Nephron progenitor cell (in vitro differentiated cells): ENCODE measurements around the gene TOR1AIP2.
"Not testable (repeated sequence)": the region's sequence is repeated elsewhere in the genome, so short reads cannot be mapped to it uniquely, and the experiment has no call there.

Experiments used
- DNase-seq: peaks from one replicate; pipeline ENCODE4 v3.0.0; 2021
- H3K27ac Mint-ChIP-seq: 2 replicates; pipeline ENCODE4 v1.8.0; 2021; ENCODE audit warnings: mild to moderate bottlenecking, moderate library complexity, mixed read lengths
- H3K27me3 Mint-ChIP-seq: 2 replicates; pipeline ENCODE4 v1.8.0; 2021; ENCODE audit warnings: mild to moderate bottlenecking, low read depth, mixed read lengths; ENCODE audit not compliant: poor library complexity
- H3K36me3 Mint-ChIP-seq: 2 replicates; pipeline ENCODE4 v1.8.0; 2021; ENCODE audit warnings: low read depth, mixed read lengths
- H3K4me1 Mint-ChIP-seq: 2 replicates; pipeline ENCODE4 v1.8.0; 2021; ENCODE audit warnings: mixed read lengths
- H3K4me3 Mint-ChIP-seq: 2 replicates; pipeline ENCODE4 v1.8.0; 2021; ENCODE audit warnings: mild to moderate bottlenecking, moderate library complexity, mixed read lengths
- H3K9me3 Mint-ChIP-seq: 2 replicates; pipeline ENCODE4 v1.8.0; 2021; ENCODE audit warnings: mild to moderate bottlenecking, moderate library complexity, mixed read lengths
- CTCF ChIP-seq: fragments of 200-600 bp; sonication (generic); IDR thresholded peaks from 2 replicates; pipeline ENCODE4 v1.5.0; 2021; ENCODE audit warnings: antibody characterized with exemption

The TOR1AIP2 gene

GRCh38 chr1:179848233-179848632 lies 29.4 kb downstream of the TOR1AIP2 start:
- Mint-ChIP-seq H3K27me3 (peaks cover 4% of the 10 kb centered on the region), H3K36me3 (peaks cover 66% of the 10 kb centered on the region), H3K4me3 (no peak overlapping the region), H3K9me3 (no peaks in the 10 kb centered on the region), H3K4me1 (peaks cover 5% of the 10 kb centered on the region), H3K27ac (no peak overlapping the region)
- TF ChIP-seq CTCF, result no peak
- no peak for DNase-seq

- peaks cover 37% of the 10 kb centered on the region for H3K36me3 Mint-ChIP-seq
- peaks cover 5% of the 10 kb centered on the region for H3K9me3 Mint-ChIP-seq
- DNase-seq, result no peak
- TF ChIP-seq CTCF, result no peak
- H3K4me1 Mint-ChIP-seq, result peaks cover 5% of the 10 kb centered on the region
- no peaks in the 10 kb centered on the region for H3K27me3 Mint-ChIP-seq
- no peak overlapping the region for H3K4me3 Mint-ChIP-seq
- H3K27ac Mint-ChIP-seq, result no peak overlapping the region
Observed at GRCh38 chr1:179840107-179840506, 37.5 kb downstream of the TOR1AIP2 start.

- H3K27ac Mint-ChIP-seq, H3K4me3 Mint-ChIP-seq, H3K27me3 Mint-ChIP-seq, H3K4me1 Mint-ChIP-seq, H3K9me3 Mint-ChIP-seq, DNase-seq: not testable (repeated sequence)
- H3K36me3 Mint-ChIP-seq, result peaks cover 24% of the 10 kb centered on the region
Observed at GRCh38 chr1:179836686-179837445, 40.7 kb downstream of the TOR1AIP2 start.

GRCh38 chr1:179831852-179832699 lies 45.5 kb downstream of the TOR1AIP2 start:
- peaks cover 18% of the 10 kb centered on the region for H3K4me1 Mint-ChIP-seq
- DNase-seq, result no peak
- no peak overlapping the region for H3K27ac Mint-ChIP-seq
- H3K27me3 Mint-ChIP-seq, result peaks cover 3% of the 10 kb centered on the region
- TF ChIP-seq CTCF, result no peak
- peaks cover 5% of the 10 kb centered on the region for H3K9me3 Mint-ChIP-seq
- no peak overlapping the region for H3K4me3 Mint-ChIP-seq
- H3K36me3 Mint-ChIP-seq, result peaks cover 9% of the 10 kb centered on the region

GRCh38 chr1:179831225-179831624 lies 46.4 kb downstream of the TOR1AIP2 start:
- H3K4me3 Mint-ChIP-seq, result no peak overlapping the region
- no peak overlapping the region for H3K27ac Mint-ChIP-seq
- peaks cover 4% of the 10 kb centered on the region for H3K9me3 Mint-ChIP-seq
- no peak for DNase-seq
- peaks cover 6% of the 10 kb centered on the region for H3K36me3 Mint-ChIP-seq
- H3K4me1 Mint-ChIP-seq, result peaks cover 25% of the 10 kb centered on the region
- TF ChIP-seq CTCF, result no peak
- peaks cover 3% of the 10 kb centered on the region for H3K27me3 Mint-ChIP-seq

GRCh38 chr1:179828554-179829110 lies 49.0 kb downstream of the TOR1AIP2 start:
- H3K4me3 Mint-ChIP-seq, result no peak overlapping the region
- H3K9me3 Mint-ChIP-seq, result no peaks in the 10 kb centered on the region
- no peak for DNase-seq
- H3K27ac Mint-ChIP-seq, result peak overlapping the region; percentile 39
- H3K4me1 Mint-ChIP-seq, result peaks cover 46% of the 10 kb centered on the region
- TF ChIP-seq CTCF, result no peak
- H3K36me3 Mint-ChIP-seq, result no peaks in the 10 kb centered on the region
- peaks cover 9% of the 10 kb centered on the region for H3K27me3 Mint-ChIP-seq
